NCI-H2081 (cell line): ENCODE measurements around the gene SOBP.

Experiments used
- DNase-seq, 2 experiments: peaks; one replicate each; lab custom pipeline; 2025; lab: John Stamatoyannopoulos, UW

The SOBP gene

GRCh38 chr6:107690643-107691061 is 200.7 kb downstream of the SOBP start:
- DNase-seq, result no peak

DNA sequence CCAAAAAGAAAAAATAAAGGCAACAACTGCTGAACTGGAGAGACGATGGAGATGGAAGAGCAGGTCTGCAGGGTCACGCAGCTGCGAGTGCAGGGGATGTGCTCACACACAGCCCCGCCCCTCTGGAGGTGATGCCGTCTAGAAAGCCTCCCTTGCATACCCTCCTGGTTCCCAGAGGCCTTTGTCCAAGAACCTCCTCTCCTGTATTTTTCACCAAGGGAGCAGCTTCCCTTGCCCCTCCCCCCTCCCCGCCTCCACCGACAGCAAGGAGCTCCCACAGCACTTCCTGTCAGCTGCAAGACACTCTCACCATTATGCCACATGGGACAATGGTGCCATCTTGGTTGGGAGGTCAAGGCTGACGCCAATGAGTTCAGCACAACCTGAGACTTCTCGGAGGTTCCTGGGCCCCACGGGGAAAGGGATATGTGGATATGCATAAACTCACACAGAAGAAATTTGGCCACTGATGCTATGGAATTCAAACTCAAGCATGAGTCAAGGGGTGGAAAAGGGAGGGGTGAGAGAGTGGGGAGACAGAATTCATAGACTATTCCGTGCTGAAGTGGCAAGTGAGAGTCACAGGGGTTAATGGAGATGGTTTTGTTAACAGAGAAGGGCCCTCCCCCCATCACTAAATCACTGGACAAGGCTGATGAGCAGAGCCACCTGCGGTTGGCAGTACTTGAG is 201.3 kb downstream of the SOBP start:
- no peak for DNase-seq

DNA sequence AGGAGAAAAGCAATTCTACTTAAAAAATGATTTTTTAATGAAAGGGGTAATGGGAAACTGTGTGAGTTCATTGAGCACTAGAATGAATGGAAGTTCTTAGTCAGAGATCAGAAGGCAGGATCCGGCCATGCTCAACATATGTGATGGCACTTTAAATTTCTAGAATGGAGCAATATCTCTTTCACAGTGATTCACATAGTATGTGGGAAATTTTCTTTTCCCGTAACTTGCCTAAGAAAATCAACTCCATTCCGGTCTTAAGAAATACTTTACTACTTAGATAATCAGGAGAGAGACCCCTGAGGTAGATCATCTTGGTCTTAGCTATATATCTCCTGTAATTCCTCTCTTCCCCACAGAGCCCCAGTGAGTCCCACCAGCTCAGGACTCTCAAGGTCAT is 202.4 kb downstream of the SOBP start:
- no peak for DNase-seq

GRCh38 chr6:107695061-107695720 is 205.3 kb downstream of the SOBP start:
- DNase-seq, result no peak

GRCh38 chr6:107697682-107698081 is 207.8 kb downstream of the SOBP start:
- no peak for DNase-seq

GRCh38 chr6:107698146-107698545 is 208.2 kb downstream of the SOBP start:
- no peak for DNase-seq

GRCh38 chr6:107699254-107699653 is 209.3 kb downstream of the SOBP start:
- DNase-seq, result no peak

GRCh38 chr6:107699697-107700325 is 209.9 kb downstream of the SOBP start:
- no peak for DNase-seq

DNA sequence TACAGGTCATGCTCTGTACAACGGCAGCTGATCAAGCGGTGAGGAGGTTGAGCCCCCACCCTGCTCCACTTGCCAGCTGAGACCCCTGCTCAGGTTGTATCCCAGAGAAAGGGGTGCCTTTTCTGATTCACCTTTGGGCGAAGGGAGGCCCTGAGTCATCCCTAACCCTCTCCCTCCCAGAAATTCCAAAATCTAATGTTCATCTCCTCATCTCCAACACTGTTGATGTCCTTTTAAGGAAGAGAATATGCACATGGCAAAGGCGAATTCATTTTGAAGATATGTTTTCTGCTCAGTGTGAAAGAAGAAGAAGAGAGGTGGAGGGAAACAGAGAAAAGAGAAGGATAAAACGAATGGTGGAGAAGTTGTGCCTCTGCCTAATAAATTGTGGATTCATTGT is 213.7 kb downstream of the SOBP start:
- no peak for DNase-seq

DNA sequence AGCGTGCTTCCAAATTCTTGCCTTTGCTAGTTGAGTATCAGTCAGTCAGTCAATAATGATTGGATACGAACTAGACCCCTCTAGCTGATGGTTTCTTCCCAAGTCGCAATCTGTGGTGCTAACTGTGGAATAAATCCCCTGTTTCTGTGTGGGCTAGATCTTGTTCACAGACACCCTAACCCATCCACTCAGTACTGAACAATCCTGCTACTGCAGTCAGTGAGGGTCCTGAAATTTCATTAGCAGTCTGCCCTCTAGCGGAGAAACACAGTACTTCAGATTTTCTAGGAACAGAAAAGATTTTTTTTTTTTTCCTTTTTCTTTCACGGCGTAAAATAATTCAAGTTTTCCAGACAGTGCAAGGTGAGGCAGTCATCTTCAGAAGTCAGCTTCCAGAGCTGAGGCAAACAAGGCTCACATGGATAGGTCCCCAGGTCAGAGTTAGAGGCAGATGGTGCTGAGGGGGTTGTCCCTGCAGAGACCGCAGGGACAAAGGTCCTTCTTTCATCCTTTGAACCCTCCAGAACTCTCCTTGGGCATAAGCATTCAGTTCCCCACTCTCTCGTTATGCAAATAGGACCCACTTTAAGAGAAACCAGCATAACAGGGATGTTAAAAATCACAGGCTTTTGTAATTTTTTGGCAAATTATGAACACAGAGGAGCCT is 214.6 kb downstream of the SOBP start:
- peak; percentile 2 to 7 for DNase-seq

DNA sequence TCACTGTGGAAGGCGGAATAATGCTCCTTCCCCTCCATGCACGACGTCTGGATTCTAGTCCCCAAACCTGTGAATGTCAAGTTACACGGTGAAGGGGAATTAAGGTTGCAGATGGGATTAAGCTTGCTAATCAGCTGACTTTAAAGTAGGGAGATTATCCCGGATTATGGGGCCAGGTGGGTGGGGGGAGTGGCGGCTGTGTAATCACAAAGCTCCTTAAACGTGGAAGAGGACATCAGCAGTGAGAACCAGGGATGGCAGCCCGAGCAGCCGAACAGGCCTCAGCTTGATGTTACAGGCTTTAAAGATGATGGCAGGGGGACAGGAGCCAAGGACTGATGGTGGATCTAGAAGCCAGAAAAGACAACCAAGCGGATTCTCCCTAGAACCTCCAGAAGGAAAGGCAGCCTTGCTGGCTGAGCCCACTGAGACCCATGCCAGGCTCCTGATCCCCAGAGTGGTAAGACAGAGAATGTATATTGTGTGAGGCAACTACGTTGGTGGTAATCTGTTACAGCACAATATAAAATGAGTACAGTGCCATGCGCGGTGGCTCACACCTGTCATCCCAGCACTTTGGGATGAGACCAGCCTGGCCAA is 216.7 kb downstream of the SOBP start:
- no peak for DNase-seq

DNA sequence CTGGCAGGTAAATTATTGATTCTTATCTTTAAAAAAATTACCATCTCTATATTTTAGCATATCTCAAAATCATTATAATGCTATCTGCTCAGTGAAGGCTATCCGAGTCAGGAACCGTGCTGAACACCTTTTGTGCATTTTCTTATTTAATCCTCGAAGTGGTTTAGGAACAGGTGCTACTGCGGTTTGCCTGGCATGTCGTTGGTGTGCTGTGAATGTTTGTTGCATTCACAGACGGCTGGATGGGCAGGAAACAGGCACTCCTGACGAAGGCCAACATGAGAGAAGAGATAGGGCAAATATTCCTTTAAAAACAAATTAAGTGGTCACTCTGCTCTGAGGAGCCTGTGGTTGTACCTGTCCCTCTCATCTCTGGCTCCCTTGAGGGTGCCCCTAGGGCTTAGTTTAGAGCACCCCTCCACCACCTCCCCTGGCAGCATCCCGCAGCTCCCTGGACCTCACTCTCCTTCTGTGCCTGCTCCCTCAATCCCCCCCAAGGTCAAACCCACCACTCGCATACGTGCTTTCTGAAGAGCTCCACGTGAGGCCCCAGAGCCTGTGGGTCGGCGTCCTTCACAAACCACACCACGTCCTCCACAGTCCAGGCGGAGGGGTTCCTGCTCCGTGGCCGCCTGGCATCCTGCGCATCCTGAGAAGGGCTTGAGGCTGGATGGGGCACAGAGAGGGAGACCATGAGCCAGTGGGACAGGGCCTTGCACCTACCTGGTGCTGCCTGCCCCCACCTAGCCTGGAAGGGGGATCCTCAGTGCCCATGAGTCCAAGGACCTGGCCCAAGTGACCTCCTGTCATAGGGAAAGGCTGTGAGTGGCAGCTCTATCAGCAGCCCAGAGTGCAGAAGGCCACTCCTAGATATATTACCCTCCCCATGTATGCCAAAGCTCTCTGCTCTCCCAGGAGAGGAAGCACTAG is 217.7 kb downstream of the SOBP start:
- DNase-seq, result no peak

- no peak for DNase-seq
These were observed 218.5 kb downstream of the SOBP start for GRCh38 chr6:107708435-107708834.

GRCh38 chr6:107709341-107709740 is 219.4 kb downstream of the SOBP start:
- no peak for DNase-seq
